ENCODE measurements around the gene TNFRSF8.

TNFRSF8 gene

DNA sequence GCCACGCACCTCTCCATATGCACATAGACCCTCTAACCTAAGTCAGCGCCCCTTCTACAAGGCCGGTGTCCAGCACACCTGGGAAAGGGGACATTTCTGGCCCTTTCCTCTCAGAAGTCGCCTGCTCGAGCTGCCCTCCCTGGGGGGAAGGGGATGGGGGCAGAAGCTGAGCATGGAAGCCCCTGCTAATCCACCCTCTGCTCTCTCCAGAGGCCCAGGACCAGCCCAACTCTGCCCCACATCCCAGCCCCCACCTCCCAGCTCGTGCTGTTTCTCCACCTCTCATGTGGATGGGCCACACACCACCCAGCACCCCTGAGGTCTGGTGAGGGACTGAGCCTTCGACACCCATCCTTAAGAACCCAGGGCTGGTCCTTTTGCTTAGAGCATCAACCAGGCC lies 118.5 kb downstream of the TNFRSF8 start:
- H3K27me3 ChIP-seq = no peaks in the 10 kb centered on the region
- peak overlapping the region; percentile 97 for H3K27ac ChIP-seq
- peaks cover 100% of the 10 kb centered on the region in 2 experiments for H3K4me1 ChIP-seq (ENCODE audit: control insufficient read depth in 1 of 2, insufficient read depth in 1 of 2, low read depth in 1 of 2, low read length in 1 of 2)
- peak overlapping the region; percentile 54 to 66 for H3K4me3 ChIP-seq (ENCODE audit: low read depth in 1 of 2, low read length in 1 of 2)
- H3K9me3 ChIP-seq = no peaks in the 10 kb centered on the region
- TF ChIP-seq, protein P1, sequence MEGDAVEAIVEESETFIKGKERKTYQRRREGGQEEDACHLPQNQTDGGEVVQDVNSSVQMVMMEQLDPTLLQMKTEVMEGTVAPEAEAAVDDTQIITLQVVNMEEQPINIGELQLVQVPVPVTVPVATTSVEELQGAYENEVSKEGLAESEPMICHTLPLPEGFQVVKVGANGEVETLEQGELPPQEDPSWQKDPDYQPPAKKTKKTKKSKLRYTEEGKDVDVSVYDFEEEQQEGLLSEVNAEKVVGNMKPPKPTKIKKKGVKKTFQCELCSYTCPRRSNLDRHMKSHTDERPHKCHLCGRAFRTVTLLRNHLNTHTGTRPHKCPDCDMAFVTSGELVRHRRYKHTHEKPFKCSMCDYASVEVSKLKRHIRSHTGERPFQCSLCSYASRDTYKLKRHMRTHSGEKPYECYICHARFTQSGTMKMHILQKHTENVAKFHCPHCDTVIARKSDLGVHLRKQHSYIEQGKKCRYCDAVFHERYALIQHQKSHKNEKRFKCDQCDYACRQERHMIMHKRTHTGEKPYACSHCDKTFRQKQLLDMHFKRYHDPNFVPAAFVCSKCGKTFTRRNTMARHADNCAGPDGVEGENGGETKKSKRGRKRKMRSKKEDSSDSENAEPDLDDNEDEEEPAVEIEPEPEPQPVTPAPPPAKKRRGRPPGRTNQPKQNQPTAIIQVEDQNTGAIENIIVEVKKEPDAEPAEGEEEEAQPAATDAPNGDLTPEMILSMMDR (IDR thresholded peaks at IDR 0.05) = no peak
- H3K36me3 ChIP-seq = peaks cover 52% of the 10 kb centered on the region

DNA sequence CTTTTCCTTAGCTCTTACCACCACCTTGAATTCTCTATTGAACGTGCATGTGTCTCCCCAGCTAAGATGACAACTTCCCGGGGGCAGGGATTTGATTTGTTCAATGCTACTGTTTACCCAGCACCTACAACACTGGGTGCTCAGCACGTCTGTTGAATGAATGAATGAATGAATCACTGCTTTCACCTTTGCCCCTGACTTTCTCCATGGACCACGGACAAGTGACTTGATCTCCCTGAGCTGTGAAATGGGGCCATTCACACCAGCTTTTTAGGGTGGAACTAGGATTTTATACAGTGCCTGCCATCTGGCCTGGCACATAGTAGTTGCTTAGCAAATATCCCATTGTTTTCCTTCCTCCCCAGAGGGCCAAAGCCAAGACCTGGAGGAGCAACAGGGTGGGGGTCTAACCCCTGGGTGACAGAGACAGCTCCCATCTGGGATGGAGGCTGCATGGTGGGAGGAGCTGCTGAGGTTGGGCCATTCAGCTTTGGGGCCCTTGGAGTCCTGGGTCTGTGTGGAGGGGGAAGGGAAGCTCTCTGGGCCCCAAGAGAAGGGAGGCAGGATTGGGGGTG lies 119.4 kb downstream of the TNFRSF8 start:
- Histone ChIP-seq H3K36me3 (peaks cover 49% of the 10 kb centered on the region), H3K27ac (peak overlapping the region; percentile 97), H3K9me3 (no peaks in the 10 kb centered on the region), H3K27me3 (no peaks in the 10 kb centered on the region), H3K4me1 (ENCODE audit: control insufficient read depth in 1 of 2, insufficient read depth in 1 of 2, low read depth in 1 of 2, low read length in 1 of 2) (peaks cover 99 to 100% of the 10 kb centered on the region in 2 experiments), H3K4me3 (ENCODE audit: low read depth in 1 of 2, low read length in 1 of 2) (peak overlapping the region; percentile 34 to 54)
- TF ChIP-seq, protein P1 (IDR thresholded peaks at IDR 0.05) = no peak

DNA sequence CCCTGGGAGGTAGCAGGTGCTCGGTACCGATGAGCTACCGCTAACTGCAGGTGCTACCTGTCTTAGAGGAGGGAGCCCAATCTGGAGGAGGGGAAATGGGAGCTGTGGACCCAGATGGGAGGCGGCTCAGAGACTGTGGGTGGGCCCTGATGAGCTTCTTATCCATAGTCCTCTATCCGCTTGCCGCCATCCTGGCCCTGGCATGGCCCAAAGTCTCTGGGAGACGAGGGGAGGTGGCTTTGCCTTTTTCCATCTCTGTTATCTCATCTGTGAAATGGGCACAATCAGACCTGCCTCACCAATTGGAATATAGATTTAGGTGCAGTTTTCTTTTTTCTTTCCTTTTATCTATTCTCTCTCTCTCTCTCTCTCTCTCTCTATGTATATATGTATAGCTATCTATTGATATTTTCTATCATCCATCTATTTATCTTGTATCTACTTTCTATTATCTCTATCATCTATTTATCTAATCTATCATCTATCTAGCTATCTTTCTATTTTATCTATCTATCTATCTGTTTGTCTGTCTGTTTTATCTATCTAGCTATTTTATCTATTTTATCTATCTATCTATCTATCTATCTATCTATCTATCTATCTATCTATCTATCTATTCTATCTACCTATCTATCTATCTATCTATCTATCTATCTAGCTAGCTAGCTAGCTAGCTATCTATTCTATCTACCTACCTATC lies 120.1 kb downstream of the TNFRSF8 start:
- peaks cover 50% of the 10 kb centered on the region for H3K36me3 ChIP-seq
- peak overlapping the region; percentile 67 to 88 for H3K4me3 ChIP-seq (ENCODE audit: low read depth in 1 of 2, low read length in 1 of 2)
- peaks cover 99 to 100% of the 10 kb centered on the region in 2 experiments for H3K4me1 ChIP-seq (ENCODE audit: control insufficient read depth in 1 of 2, insufficient read depth in 1 of 2, low read depth in 1 of 2, low read length in 1 of 2)
- peak overlapping the region; percentile 97 for H3K27ac ChIP-seq
- TF ChIP-seq, protein P1 (IDR thresholded peaks at IDR 0.05) = no peak
- no peaks in the 10 kb centered on the region for H3K9me3 ChIP-seq
- no peaks in the 10 kb centered on the region for H3K27me3 ChIP-seq

DNA sequence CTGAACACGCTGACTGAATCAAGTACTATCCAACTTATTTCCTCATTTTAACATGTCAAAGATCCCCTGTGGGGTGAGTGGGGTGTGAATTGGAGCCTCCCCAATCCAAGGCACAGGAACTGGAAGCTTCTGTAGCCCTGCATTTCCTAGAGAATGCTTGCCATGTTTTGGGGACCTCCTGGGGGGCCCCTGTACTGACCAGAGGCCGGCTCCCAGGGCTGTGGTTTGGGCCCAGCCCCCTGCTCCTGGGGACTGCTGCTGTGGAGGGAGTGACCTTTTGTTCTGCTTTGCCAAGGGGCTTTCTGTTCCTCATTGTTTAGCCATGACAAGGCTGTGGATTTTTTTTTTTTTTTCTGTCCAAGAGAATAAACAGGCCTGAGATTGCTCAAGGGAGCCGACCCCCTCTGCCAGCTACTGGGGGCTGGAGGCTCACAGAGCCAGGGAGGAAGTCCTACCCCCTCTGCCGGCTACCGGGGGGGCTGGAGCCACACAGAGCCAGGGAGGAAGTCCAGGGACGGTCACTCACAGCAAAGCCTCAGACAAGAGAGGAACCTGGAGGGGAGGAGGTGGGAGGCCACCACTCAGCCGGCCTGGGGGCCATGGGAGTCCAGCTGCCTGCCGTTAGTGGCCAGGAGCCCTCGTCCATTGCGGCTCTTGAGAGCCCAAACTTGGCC lies 121.0 kb downstream of the TNFRSF8 start:
- H3K9me3 ChIP-seq = no peaks in the 10 kb centered on the region
- H3K36me3 ChIP-seq = peaks cover 52% of the 10 kb centered on the region
- peaks cover 99 to 100% of the 10 kb centered on the region in 2 experiments for H3K4me1 ChIP-seq (ENCODE audit: control insufficient read depth in 1 of 2, insufficient read depth in 1 of 2, low read depth in 1 of 2, low read length in 1 of 2)
- TF ChIP-seq, protein P1 (IDR thresholded peaks at IDR 0.05) = peak; percentile 83
- no peaks in the 10 kb centered on the region for H3K27me3 ChIP-seq
- peak overlapping the region; percentile 97 for H3K27ac ChIP-seq
- H3K4me3 ChIP-seq (ENCODE audit: low read depth in 1 of 2, low read length in 1 of 2) = peak overlapping the region; percentile 67 to 88

DNA sequence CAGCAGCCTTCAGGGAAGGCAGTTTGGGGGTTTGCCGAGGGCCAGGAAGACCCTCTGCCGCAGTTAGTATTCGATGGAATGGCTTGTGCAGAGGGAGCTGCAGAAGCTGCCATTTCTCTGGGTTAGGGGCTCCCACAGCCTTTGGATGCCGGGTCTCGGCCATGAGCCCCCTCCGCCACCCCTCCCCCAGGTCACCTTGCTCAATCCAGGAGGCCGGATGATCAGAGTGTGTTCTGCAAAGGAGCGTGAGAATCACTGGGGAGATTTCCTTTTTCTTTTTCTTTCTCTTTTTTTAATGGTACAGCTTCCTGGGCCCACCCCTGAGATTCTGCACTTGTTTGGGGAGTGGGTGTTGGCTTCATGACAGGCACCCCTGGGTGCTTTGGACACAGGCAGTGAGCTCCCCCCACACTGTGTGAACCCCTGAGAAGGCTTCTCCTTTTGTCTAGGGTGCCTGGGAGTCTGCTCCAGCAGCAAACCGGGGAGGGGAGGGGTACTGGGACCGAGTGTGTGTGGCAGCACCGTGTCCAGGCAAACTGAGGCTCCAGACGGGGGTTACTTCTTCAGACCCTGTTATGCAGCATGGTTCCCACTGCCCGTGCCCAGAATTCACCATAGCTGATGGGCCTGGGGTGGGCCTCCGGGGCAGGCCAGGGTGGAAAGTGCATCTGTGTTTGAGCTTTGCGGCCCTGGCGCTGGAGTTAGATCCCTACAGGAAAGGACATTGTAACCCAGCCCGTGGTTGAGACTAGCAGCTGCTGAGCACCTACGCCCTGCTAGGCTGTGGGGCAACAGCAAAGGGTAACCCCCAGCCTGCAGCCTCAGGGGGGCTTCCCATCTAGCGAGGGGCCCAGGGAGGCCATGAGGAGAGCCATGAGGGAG lies 122.2 kb downstream of the TNFRSF8 start:
- TF ChIP-seq, protein P1 (IDR thresholded peaks at IDR 0.05) = no peak
- H3K36me3 ChIP-seq = peaks cover 60% of the 10 kb centered on the region
- H3K4me3 ChIP-seq (ENCODE audit: low read depth in 1 of 2, low read length in 1 of 2) = peak overlapping the region; percentile 67 to 88
- peaks cover 90 to 94% of the 10 kb centered on the region in 2 experiments for H3K4me1 ChIP-seq (ENCODE audit: control insufficient read depth in 1 of 2, insufficient read depth in 1 of 2, low read depth in 1 of 2, low read length in 1 of 2)
- H3K9me3 ChIP-seq = no peaks in the 10 kb centered on the region
- H3K27me3 ChIP-seq = no peaks in the 10 kb centered on the region
- H3K27ac ChIP-seq = peak overlapping the region; percentile 97
